Mesenchymal stem cell (in vitro differentiated cells and primary cell): ENCODE measurements around the gene TLR2.
A peak's percentile ranks its signal among the peaks of the same experiment; 100 is the strongest.

Experiments used
- DNase-seq: peaks from one replicate; pipeline ENCODE4 v3.0.0-alpha.2; 2013
- H2AFZ ChIP-seq: one replicate; pipeline ENCODE4 v1.6.1; 2013; ENCODE audit warnings: low read depth, mild to moderate bottlenecking, control low read depth, inconsistent platforms, low read length, moderate library complexity
- H2AK5ac ChIP-seq: 2 replicates; pipeline ENCODE4 v1.6.1; 2013; ENCODE audit warnings: low read length, moderate library complexity, mild to moderate bottlenecking, inconsistent platforms; ENCODE audit not compliant: severe bottlenecking
- H2BK120ac ChIP-seq: one replicate; pipeline ENCODE4 v1.6.1; 2013; ENCODE audit warnings: low read depth, mild to moderate bottlenecking, inconsistent platforms, low read length, moderate library complexity
- H2BK12ac ChIP-seq, 2 experiments: one replicate each; pipeline ENCODE4 v1.6.1; 2013; ENCODE audit warnings: inconsistent platforms in 2 of 2, low read length in 2 of 2, mild to moderate bottlenecking in 2 of 2, moderate library complexity in 2 of 2, control low read depth in 1 of 2
- H2BK15ac ChIP-seq: one replicate; pipeline ENCODE4 v1.6.1; 2013; ENCODE audit warnings: mild to moderate bottlenecking, low read depth, inconsistent platforms; ENCODE audit not compliant: poor library complexity, severe bottlenecking
- H2BK5ac ChIP-seq: 2 replicates; pipeline ENCODE4 v1.6.1; 2013; ENCODE audit warnings: low read depth, mild to moderate bottlenecking, low read length, control low read depth, inconsistent platforms; ENCODE audit not compliant: poor library complexity, severe bottlenecking
- H3K14ac ChIP-seq, 2 experiments: one replicate each; pipeline ENCODE4 v1.6.1; 2013; ENCODE audit warnings: inconsistent platforms in 2 of 2, low read length in 2 of 2, control low read depth in 1 of 2, mild to moderate bottlenecking in 1 of 2, moderate library complexity in 1 of 2
- H3K18ac ChIP-seq, 2 experiments: one replicate each; pipeline ENCODE4 v1.6.1; 2013; ENCODE audit warnings: inconsistent platforms in 2 of 2, low read length in 2 of 2, control low read depth in 1 of 2, low read depth in 1 of 2, mild to moderate bottlenecking in 1 of 2
- H3K23ac ChIP-seq, 2 experiments: one replicate each; pipeline ENCODE4 v1.6.1; 2013; ENCODE audit warnings: inconsistent platforms in 2 of 2, low read length in 2 of 2, mild to moderate bottlenecking in 2 of 2, moderate library complexity in 2 of 2, control low read depth in 1 of 2
- H3K27ac ChIP-seq: 2 replicates; pipeline ENCODE4 v1.5.1; 2013; ENCODE audit warnings: mild to moderate bottlenecking, moderate library complexity, low read length, control low read depth, inconsistent platforms; ENCODE audit not compliant: poor library complexity, severe bottlenecking
- H3K27me3 ChIP-seq, 2 experiments: 2 replicates each; pipeline versions ENCODE4 v1.6.1 to v1.7.0; 2013; ENCODE audit warnings: low read length in 2 of 2, mild to moderate bottlenecking in 2 of 2, moderate library complexity in 2 of 2, control low read depth in 1 of 2, inconsistent platforms in 1 of 2; ENCODE audit not compliant: control insufficient read depth in 1 of 2, insufficient read depth in 1 of 2
- H3K36me3 ChIP-seq, 2 experiments: 2 replicates each; pipeline versions ENCODE4 v1.6.1 to v1.7.0; 2013; ENCODE audit warnings: low read length in 2 of 2, control low read depth in 1 of 2, inconsistent platforms in 1 of 2, low read depth in 1 of 2, mild to moderate bottlenecking in 1 of 2; ENCODE audit not compliant: insufficient read depth in 2 of 2, control insufficient read depth in 1 of 2
- H3K4ac ChIP-seq, 2 experiments: one replicate each; pipeline ENCODE4 v1.6.1; 2013; ENCODE audit warnings: inconsistent platforms in 2 of 2, low read length in 2 of 2, mild to moderate bottlenecking in 2 of 2, moderate library complexity in 2 of 2, control low read depth in 1 of 2, low read depth in 1 of 2
- H3K4me1 ChIP-seq: 2 replicates; pipeline ENCODE4 v1.6.1; 2013; ENCODE audit warnings: low read depth, low read length, control low read depth; ENCODE audit not compliant: control insufficient read depth, insufficient read depth
- H3K4me2 ChIP-seq: 2 replicates; pipeline ENCODE4 v1.6.1; 2013; ENCODE audit warnings: low read length, mild to moderate bottlenecking, inconsistent platforms; ENCODE audit not compliant: poor library complexity, severe bottlenecking
- H3K4me3 ChIP-seq, 2 experiments: 2 replicates each; pipeline versions ENCODE4 v1.5.1 to v1.7.0; 2013; ENCODE audit warnings: low read length in 2 of 2, mild to moderate bottlenecking in 2 of 2, control low read depth in 1 of 2, low read depth in 1 of 2; ENCODE audit not compliant: insufficient read depth in 1 of 2
- H3K79me1 ChIP-seq: replicated peaks from 2 replicates; pipeline ENCODE4 v1.6.1; 2013; ENCODE audit warnings: mild to moderate bottlenecking, control low read depth, low read length, inconsistent platforms; ENCODE audit not compliant: poor library complexity, severe bottlenecking
- H3K9ac ChIP-seq: 2 replicates; pipeline ENCODE4 v1.7.0; 2013; ENCODE audit warnings: mild to moderate bottlenecking, low read length, moderate library complexity
- H3K9me3 ChIP-seq: 2 replicates; pipeline ENCODE4 v1.7.0; 2013; ENCODE audit warnings: mild to moderate bottlenecking, low read length; ENCODE audit not compliant: control insufficient read depth
- H4K8ac ChIP-seq: one replicate; pipeline ENCODE4 v1.6.1; 2013; ENCODE audit warnings: inconsistent platforms, mild to moderate bottlenecking, low read length, moderate library complexity
- H4K91ac ChIP-seq: one replicate; pipeline ENCODE4 v1.6.1; 2013; ENCODE audit warnings: mild to moderate bottlenecking, low read length, inconsistent platforms
- WGBS: methylation state at CpG from one replicate; pipeline ENCODE4 v1.1.7; 2013; ENCODE audit warnings: mixed read lengths; 5-methylcytosine and 5-hydroxymethylcytosine counted together

Gene TLR2

GRCh38 chr4:153652051-153652784 is 31.9 kb upstream of the TLR2 start:
- no peak overlapping the region for H3K23ac ChIP-seq
- H2BK15ac ChIP-seq: no peak overlapping the region
- H2AK5ac ChIP-seq: no peak overlapping the region
- no peak for DNase-seq
- no peak overlapping the region for H2BK5ac ChIP-seq
- no peak overlapping the region for H3K27ac ChIP-seq
- H2BK120ac ChIP-seq: no peak overlapping the region
- no peak overlapping the region for H3K9ac ChIP-seq
- no peak overlapping the region for H4K8ac ChIP-seq
- no peaks in the 10 kb centered on the region for H3K36me3 ChIP-seq
- no peaks in the 10 kb centered on the region for H3K27me3 ChIP-seq
- no peak overlapping the region for H2AFZ ChIP-seq
- no peak overlapping the region for H3K4me2 ChIP-seq
- H3K79me1 ChIP-seq: no peaks in the 10 kb centered on the region
- no peak overlapping the region for H4K91ac ChIP-seq
- H3K4ac ChIP-seq: no peak overlapping the region
- 76% methylated on average over 11 of the region's 11 CpGs for WGBS
- no peaks in the 10 kb centered on the region for H3K9me3 ChIP-seq
- no peak overlapping the region for H3K14ac ChIP-seq
- H2BK12ac ChIP-seq: no peak overlapping the region
- no peak overlapping the region for H3K4me3 ChIP-seq
- H3K4me1 ChIP-seq: peaks cover 4% of the 10 kb centered on the region
- H3K18ac ChIP-seq: no peak overlapping the region

DNA sequence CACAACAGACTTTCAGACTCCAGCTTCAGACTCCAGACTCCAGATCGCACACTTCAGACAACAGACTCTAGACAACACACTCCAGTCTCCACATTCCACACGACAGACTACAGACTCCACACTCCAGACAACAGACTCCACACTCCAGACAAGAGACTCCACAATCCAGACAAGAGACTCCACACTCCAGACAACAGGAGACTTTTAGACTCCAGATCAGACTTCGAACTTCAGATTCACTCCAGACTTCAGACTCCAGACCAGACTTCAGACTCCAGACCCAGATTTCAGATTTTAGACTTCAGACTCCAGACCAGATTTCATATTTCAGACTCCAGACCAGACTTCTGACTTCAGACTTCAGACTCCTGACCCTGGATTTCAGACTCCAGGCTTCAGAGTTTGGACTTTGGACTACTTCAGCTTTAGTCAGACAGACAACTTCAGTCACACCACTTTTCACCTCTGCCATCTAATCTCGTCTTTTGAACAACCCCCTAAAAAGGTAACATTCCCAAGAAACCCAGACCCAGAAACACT is 29.0 kb upstream of the TLR2 start:
- no peaks in the 10 kb centered on the region for H3K79me1 ChIP-seq
- no peak overlapping the region for H2BK15ac ChIP-seq
- H2AK5ac ChIP-seq: no peak overlapping the region
- H3K9me3 ChIP-seq: no peaks in the 10 kb centered on the region
- no peak overlapping the region for H4K8ac ChIP-seq
- 60% methylated on average over 4 of the region's 4 CpGs for WGBS
- H3K14ac ChIP-seq: no peak overlapping the region
- no peak overlapping the region for H3K23ac ChIP-seq
- H3K27me3 ChIP-seq: no peaks in the 10 kb centered on the region
- H2BK12ac ChIP-seq: no peak overlapping the region
- H2BK5ac ChIP-seq: no peak overlapping the region
- no peak overlapping the region for H3K4me3 ChIP-seq
- peak; percentile 6 for DNase-seq
- no peak overlapping the region for H3K27ac ChIP-seq
- H4K91ac ChIP-seq: no peak overlapping the region
- H3K4me1 ChIP-seq: peaks cover 4% of the 10 kb centered on the region
- no peak overlapping the region for H3K9ac ChIP-seq
- H2AFZ ChIP-seq: no peak overlapping the region
- H2BK120ac ChIP-seq: no peak overlapping the region
- H3K36me3 ChIP-seq: no peaks in the 10 kb centered on the region
- H3K4me2 ChIP-seq: no peak overlapping the region
- H3K18ac ChIP-seq: no peak overlapping the region
- H3K4ac ChIP-seq: no peak overlapping the region

- no peak overlapping the region for H2BK15ac ChIP-seq
- H2AFZ ChIP-seq: no peak overlapping the region
- H3K23ac ChIP-seq: no peak overlapping the region
- H3K27me3 ChIP-seq: no peaks in the 10 kb centered on the region
- no peak overlapping the region for H4K91ac ChIP-seq
- H3K27ac ChIP-seq: no peak overlapping the region
- no peak overlapping the region for H2BK120ac ChIP-seq
- no peak for DNase-seq
- WGBS: 92% methylated on average over 4 of the region's 4 CpGs
- no peak overlapping the region for H4K8ac ChIP-seq
- H3K14ac ChIP-seq: no peak overlapping the region
- H3K4me1 ChIP-seq: peaks cover 4% of the 10 kb centered on the region
- H3K4ac ChIP-seq: no peak overlapping the region
- H3K36me3 ChIP-seq: no peaks in the 10 kb centered on the region
- no peak overlapping the region for H2AK5ac ChIP-seq
- no peak overlapping the region for H2BK5ac ChIP-seq
- H3K79me1 ChIP-seq: no peaks in the 10 kb centered on the region
- no peak overlapping the region for H3K18ac ChIP-seq
- no peak overlapping the region for H3K4me2 ChIP-seq
- H3K4me3 ChIP-seq: no peak overlapping the region
- H3K9me3 ChIP-seq: no peaks in the 10 kb centered on the region
- H2BK12ac ChIP-seq: no peak overlapping the region
- no peak overlapping the region for H3K9ac ChIP-seq
These were observed 28.2 kb upstream of the TLR2 start for GRCh38 chr4:153655928-153656327.

GRCh38 chr4:153661215-153661822 is 22.8 kb upstream of the TLR2 start:
- no peaks in the 10 kb centered on the region for H3K36me3 ChIP-seq
- no peak overlapping the region for H3K18ac ChIP-seq
- DNase-seq: no peak
- H2BK15ac ChIP-seq: no peak overlapping the region
- H3K14ac ChIP-seq: no peak overlapping the region
- H3K23ac ChIP-seq: no peak overlapping the region
- no peaks in the 10 kb centered on the region for H3K27me3 ChIP-seq
- H3K9me3 ChIP-seq: no peaks in the 10 kb centered on the region
- H4K8ac ChIP-seq: no peak overlapping the region
- no peak overlapping the region for H3K4me2 ChIP-seq
- no peak overlapping the region for H3K4me3 ChIP-seq
- no peak overlapping the region for H2BK12ac ChIP-seq
- no peak overlapping the region for H4K91ac ChIP-seq
- H3K9ac ChIP-seq: no peak overlapping the region
- H2AFZ ChIP-seq: no peak overlapping the region
- H3K27ac ChIP-seq: no peak overlapping the region
- no peak overlapping the region for H2BK120ac ChIP-seq
- no peak overlapping the region for H3K4ac ChIP-seq
- no peaks in the 10 kb centered on the region for H3K79me1 ChIP-seq
- H3K4me1 ChIP-seq: no peaks in the 10 kb centered on the region
- no peak overlapping the region for H2BK5ac ChIP-seq
- H2AK5ac ChIP-seq: no peak overlapping the region
- WGBS: 100% methylated on average over 2 of the region's 6 CpGs
